ENCODE results near the gene THOC5.

THOC5 gene

GRCh38 chr22:29541845-29542244, 11.7 kb downstream of the THOC5 start:
- no peaks in the 10 kb centered on the region for H3K9me3 Mint-ChIP-seq
- H3K36me3 Mint-ChIP-seq (ENCODE audit: insufficient read depth): peaks cover 75% of the 10 kb centered on the region
- no peak for ATAC-seq (replicated peaks)
- H3K27me3 Mint-ChIP-seq: no peaks in the 10 kb centered on the region
- no peak overlapping the region for H3K4me3 Mint-ChIP-seq
- H3K4me1 Mint-ChIP-seq (ENCODE audit: low read depth in 2 of 2): peaks cover 0 to 1% of the 10 kb centered on the region in 2 donors
- peak overlapping the region in 1 of 2 donors; percentile 38 for H3K27ac Mint-ChIP-seq
- DNase-seq: no peak

DNA sequence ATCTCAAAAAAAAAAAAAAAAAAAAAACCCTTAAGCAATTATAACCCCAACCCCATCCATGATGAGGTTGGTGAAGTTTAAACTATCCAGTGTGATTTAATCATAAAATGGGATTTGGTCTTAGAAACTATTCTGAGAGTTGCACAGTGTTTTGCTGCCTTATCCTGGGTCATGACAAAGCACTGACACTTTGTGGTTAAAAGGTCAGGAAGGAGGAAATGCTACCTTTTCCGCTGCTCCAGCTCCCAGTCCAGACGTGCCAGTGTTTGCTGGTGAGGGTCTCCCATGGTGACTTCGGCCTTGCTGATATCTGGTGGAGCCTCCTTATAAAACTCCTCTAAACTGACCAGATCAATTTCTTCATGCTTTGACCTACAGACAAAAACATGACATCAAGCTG, 14.5 kb downstream of the THOC5 start:
- peaks cover 0 to 1% of the 10 kb centered on the region in 2 donors for H3K4me1 Mint-ChIP-seq (ENCODE audit: low read depth in 2 of 2)
- no peaks in the 10 kb centered on the region for H3K27me3 Mint-ChIP-seq
- no peak for DNase-seq
- H3K4me3 Mint-ChIP-seq: no peak overlapping the region
- no peak overlapping the region for H3K27ac Mint-ChIP-seq
- no peak for ATAC-seq (replicated peaks)
- no peaks in the 10 kb centered on the region for H3K9me3 Mint-ChIP-seq
- peaks cover 81% of the 10 kb centered on the region for H3K36me3 Mint-ChIP-seq (ENCODE audit: insufficient read depth)

DNA sequence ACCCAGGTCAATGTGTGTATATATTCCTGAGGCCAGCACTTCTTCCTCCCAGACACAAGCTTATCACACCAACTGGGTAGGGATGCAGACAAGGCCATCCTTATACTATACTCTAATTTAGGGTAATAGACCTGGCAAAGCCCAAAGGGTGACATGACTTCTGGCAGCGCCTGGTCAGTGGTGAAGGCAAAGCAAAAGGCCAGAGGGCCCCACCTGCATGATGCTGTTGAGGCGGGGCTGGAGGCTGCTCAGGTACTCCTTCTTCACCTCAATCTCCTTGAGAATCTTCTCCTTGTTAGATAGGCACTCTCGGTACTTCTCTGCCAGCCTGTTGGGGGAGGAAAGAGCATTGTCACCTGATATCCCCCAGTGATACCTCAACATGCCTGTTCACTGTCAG, 17.1 kb downstream of the THOC5 start:
- Mint-ChIP-seq H3K4me1 (ENCODE audit: low read depth in 2 of 2) (peaks cover 1 to 4% of the 10 kb centered on the region in 2 donors), H3K9me3 (no peaks in the 10 kb centered on the region), H3K27me3 (no peaks in the 10 kb centered on the region), H3K36me3 (ENCODE audit: insufficient read depth) (peaks cover 88% of the 10 kb centered on the region), H3K27ac (no peak overlapping the region), H3K4me3 (no peak overlapping the region)
- DNase-seq (no peak), ATAC-seq (replicated peaks) (no peak)

DNA sequence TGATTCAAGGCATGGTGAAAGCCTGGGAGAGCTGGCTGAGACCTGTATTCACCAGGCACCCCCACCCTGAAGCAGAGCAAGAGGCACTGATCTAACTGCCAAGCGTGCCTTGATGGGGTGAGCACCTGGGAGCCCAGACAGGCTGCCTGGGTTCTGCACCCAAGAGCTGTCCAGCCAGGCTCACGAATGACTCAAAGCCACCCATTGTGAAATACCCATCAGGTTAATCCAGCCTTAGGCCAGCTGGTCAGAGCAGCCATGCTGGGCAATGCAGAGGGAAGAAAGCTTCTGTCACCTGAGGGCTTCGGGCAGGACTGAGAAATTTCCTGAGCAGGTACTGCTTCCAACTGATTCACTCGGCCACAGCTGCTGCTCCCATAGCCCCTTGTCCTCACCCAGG, 22.1 kb downstream of the THOC5 start:
- Mint-ChIP-seq H3K36me3 (ENCODE audit: insufficient read depth) (peaks cover 92% of the 10 kb centered on the region), H3K27me3 (no peaks in the 10 kb centered on the region), H3K9me3 (no peaks in the 10 kb centered on the region), H3K4me1 (ENCODE audit: low read depth in 2 of 2) (peaks cover 0 to 4% of the 10 kb centered on the region in 2 donors), H3K4me3 (no peak overlapping the region), H3K27ac (no peak overlapping the region)
- ATAC-seq (replicated peaks) (no peak), DNase-seq (no peak)

DNA sequence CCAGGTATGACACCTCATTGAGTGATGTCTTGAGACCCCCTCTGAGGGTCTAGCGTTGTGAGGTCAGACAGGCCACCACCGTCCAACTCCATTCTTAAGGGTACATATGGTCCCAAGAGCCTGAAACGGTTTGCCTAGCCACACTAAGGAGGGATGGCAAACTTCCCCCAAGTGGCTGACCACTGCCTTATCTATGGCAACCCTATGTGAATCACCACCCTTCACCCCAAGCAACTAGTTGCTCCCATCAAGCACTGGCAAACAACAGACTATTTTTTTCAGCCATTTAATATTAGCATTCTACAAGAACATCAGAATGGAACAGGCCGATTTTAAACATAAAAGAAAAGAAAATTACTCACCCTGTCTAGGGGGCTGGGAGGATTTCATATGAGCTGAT, 22.8 kb downstream of the THOC5 start:
- Mint-ChIP-seq H3K4me1 (ENCODE audit: low read depth in 2 of 2) (peaks cover 0 to 4% of the 10 kb centered on the region in 2 donors), H3K36me3 (ENCODE audit: insufficient read depth) (peaks cover 92% of the 10 kb centered on the region)

DNA sequence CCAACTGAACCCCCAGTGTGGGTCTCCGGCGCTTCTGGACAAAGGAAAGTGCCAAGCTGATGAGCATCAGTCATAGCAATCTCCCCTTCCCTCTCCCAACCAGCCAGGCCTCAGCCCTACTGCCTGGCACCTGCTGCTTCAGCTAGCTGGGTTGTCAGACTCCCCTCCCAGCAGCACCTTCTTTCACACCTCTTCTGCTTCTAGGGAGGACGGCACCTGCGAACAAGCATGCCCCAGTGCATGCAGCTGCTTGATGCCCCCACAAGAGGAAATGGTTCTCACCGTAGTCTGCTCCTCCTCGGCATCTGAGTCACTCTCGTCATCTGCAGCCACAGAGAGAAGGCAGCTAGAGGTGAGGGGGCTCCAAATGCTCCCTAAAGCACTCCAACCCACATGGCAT, 25.4 kb downstream of the THOC5 start:
- ATAC-seq (replicated peaks) (no peak), DNase-seq (peak in 1 of 3 experiments; percentile 8)

More for the DNA sequence above, 22.8 kb downstream of the THOC5 start:
- no peak overlapping the region for H3K4me3 Mint-ChIP-seq
- no peaks in the 10 kb centered on the region for H3K27me3 Mint-ChIP-seq
- H3K27ac Mint-ChIP-seq: no peak overlapping the region
- ATAC-seq (replicated peaks) (no peak), DNase-seq (no peak)
- H3K9me3 Mint-ChIP-seq: no peaks in the 10 kb centered on the region

DNA sequence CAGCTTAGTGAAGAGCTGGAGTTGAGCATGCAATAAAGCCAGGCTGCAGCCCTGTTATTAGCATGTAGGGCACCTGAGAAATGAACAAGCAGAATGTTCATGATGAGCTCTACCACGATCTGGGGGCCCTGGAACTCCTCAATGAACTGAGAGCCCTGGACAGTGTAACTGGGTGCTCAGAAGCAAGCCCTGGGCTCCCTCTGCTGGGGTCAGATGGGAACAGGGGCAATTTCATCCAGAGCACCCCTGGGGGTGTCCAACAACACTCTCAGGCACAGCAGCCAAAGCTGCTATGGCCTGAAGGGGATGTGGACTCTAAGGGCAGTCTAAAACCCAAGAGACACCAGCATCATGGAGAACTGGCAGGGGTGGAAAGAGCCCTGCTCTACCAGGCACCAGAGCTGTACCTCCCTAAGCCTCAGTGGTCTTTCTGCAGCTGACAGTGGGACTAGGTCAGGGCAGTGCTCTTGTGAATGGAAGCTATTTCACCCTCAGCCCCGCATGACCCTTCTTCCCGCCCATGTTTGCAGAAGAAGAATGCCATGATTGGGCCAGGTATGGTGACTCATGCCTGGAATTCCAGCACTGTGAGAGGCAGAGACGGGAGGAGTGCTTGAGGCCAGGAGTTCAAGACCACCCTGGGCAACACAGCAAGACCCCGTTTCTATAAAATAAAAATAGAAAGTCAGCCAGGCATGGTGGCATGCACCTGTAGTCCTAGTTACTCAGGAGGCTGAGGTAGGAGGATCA, 28.9 kb downstream of the THOC5 start:
- Mint-ChIP-seq H3K4me1 (ENCODE audit: low read depth in 2 of 2) (no peaks in the 10 kb centered on the region), H3K27ac (peak overlapping the region in 1 of 2 donors; percentile 20), H3K27me3 (no peaks in the 10 kb centered on the region), H3K9me3 (no peaks in the 10 kb centered on the region), H3K4me3 (no peak overlapping the region), H3K36me3 (ENCODE audit: insufficient read depth) (peaks cover 72% of the 10 kb centered on the region)
- ATAC-seq (replicated peaks) (no peak), DNase-seq (peak in 2 of 3 experiments; percentile 5 to 18)

More for the DNA sequence above, 25.4 kb downstream of the THOC5 start:
- peak overlapping the region in 1 of 2 donors; percentile 73 for H3K27ac Mint-ChIP-seq
- no peaks in the 10 kb centered on the region for H3K9me3 Mint-ChIP-seq
- H3K4me1 Mint-ChIP-seq (ENCODE audit: low read depth in 2 of 2): peaks cover 0 to under 1% of the 10 kb centered on the region in 2 donors
- H3K36me3 Mint-ChIP-seq (ENCODE audit: insufficient read depth): peaks cover 78% of the 10 kb centered on the region
- H3K27me3 Mint-ChIP-seq: no peaks in the 10 kb centered on the region
- no peak overlapping the region for H3K4me3 Mint-ChIP-seq

DNA sequence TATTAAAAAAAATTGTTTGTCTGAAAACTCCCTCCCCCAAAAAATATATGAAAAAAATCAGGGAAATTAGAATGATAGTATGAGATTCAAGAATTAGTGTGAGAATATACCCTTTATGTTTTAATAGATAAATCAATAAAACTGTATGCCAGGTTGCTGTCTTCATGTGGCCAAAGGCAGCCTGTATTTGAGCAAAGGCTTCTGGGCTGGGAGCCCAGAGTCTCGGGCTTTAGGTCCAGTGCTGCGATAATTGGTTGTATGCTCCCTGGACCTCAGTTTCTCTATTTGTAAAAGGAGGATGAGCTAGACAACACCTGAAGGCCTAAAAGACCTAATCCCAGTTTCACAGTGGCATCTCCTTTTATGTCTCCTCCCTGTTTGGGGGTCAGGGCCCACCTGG, 29.8 kb downstream of the THOC5 start:
- Mint-ChIP-seq H3K9me3 (no peaks in the 10 kb centered on the region), H3K4me1 (ENCODE audit: low read depth in 2 of 2) (no peaks in the 10 kb centered on the region), H3K4me3 (no peak overlapping the region), H3K36me3 (ENCODE audit: insufficient read depth) (peaks cover 71% of the 10 kb centered on the region), H3K27ac (no peak overlapping the region), H3K27me3 (no peaks in the 10 kb centered on the region)
- ATAC-seq (replicated peaks) (no peak), DNase-seq (no peak)

DNA sequence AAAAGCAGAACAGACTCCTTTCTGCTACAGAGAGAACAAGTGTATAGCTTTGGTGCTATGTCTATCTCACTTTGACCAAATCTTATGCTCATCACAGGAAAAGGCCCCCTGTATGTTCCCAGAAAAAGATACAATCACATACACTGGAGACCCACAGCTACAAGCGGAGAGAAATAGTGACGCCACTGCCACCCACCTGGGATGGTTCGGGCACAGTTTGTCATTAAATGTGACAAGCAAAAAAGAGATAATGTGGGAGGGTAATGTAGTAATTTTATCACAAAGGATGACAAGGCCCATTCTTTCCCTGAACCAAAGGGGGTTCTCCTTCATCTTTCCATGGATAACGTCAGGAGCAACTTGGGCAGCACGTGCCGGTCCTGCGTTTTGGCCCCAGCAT, 32.0 kb downstream of the THOC5 start:
- Mint-ChIP-seq H3K36me3 (ENCODE audit: insufficient read depth) (peaks cover 69% of the 10 kb centered on the region), H3K9me3 (no peaks in the 10 kb centered on the region), H3K27ac (no peak overlapping the region), H3K4me1 (ENCODE audit: low read depth in 2 of 2) (no peaks in the 10 kb centered on the region), H3K27me3 (no peaks in the 10 kb centered on the region), H3K4me3 (no peak overlapping the region)
- DNase-seq: no peak
- no peak for ATAC-seq (replicated peaks)

DNA sequence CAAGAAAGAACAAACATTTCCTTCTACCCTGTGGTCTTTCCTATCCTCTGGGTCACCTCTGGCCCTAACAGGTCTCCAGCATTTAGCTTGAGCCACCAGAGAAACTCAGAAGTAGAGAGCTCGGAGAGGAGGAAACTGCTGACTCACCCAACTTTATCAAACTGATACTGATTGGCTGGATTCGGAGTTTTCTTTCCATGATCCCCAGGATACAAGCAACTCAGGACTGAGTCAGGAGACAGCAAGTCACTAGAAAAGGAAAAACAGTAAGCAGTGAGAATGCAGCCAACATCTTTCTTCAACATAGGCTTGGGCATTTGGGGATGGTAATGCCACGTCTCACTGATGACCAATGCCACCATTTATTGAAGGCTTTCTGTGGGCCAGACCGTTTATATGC, 32.7 kb downstream of the THOC5 start:
- no peak for ATAC-seq (replicated peaks)
- Mint-ChIP-seq H3K27me3 (no peaks in the 10 kb centered on the region), H3K4me3 (no peak overlapping the region), H3K4me1 (ENCODE audit: low read depth in 2 of 2) (no peaks in the 10 kb centered on the region), H3K27ac (peak overlapping the region in 1 of 2 donors; percentile 68), H3K36me3 (ENCODE audit: insufficient read depth) (peaks cover 70% of the 10 kb centered on the region), H3K9me3 (no peaks in the 10 kb centered on the region)
- DNase-seq: no peak

DNA sequence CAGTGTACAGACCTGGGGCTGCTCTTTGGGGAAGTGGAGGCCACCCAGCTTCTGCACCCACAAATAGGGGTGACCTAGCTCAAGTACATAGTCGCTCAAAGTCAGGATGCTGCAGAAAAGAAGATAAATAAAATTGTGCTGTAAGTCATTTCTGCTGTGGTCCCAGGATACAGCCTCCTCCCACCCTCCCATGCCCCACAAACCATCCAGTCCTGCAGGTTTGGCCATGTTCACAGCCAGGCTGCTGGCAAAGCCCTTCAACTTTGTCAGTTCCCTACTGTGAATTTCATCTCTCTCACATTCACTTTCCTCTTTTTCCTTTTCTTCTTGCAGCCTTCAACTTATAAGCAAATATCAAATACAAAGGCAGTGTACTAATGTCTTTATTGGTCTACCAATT, 33.6 kb downstream of the THOC5 start:
- H3K4me3 Mint-ChIP-seq: no peak overlapping the region
- no peak for ATAC-seq (replicated peaks)
- H3K36me3 Mint-ChIP-seq (ENCODE audit: insufficient read depth): peaks cover 74% of the 10 kb centered on the region
- no peak for DNase-seq
- H3K27me3 Mint-ChIP-seq: no peaks in the 10 kb centered on the region
- no peaks in the 10 kb centered on the region for H3K4me1 Mint-ChIP-seq (ENCODE audit: low read depth in 2 of 2)
- H3K9me3 Mint-ChIP-seq: no peaks in the 10 kb centered on the region
- H3K27ac Mint-ChIP-seq: no peak overlapping the region

- Mint-ChIP-seq H3K27ac (no peak overlapping the region), H3K36me3 (ENCODE audit: insufficient read depth) (peaks cover 74% of the 10 kb centered on the region), H3K4me3 (no peak overlapping the region), H3K27me3 (no peaks in the 10 kb centered on the region), H3K4me1 (ENCODE audit: low read depth in 2 of 2) (no peaks in the 10 kb centered on the region), H3K9me3 (no peaks in the 10 kb centered on the region)
- DNase-seq (no peak), ATAC-seq (replicated peaks) (no peak)
Measured at GRCh38 chr22:29518427-29518826, 35.1 kb downstream of the THOC5 start.

GRCh38 chr22:29517215-29517908, 36.2 kb downstream of the THOC5 start:
- no peak overlapping the region for H3K4me3 Mint-ChIP-seq
- H3K27me3 Mint-ChIP-seq: no peaks in the 10 kb centered on the region
- no peaks in the 10 kb centered on the region for H3K4me1 Mint-ChIP-seq (ENCODE audit: low read depth in 2 of 2)
- no peak overlapping the region for H3K27ac Mint-ChIP-seq
- peaks cover 79% of the 10 kb centered on the region for H3K36me3 Mint-ChIP-seq (ENCODE audit: insufficient read depth)
- no peak for ATAC-seq (replicated peaks)
- H3K9me3 Mint-ChIP-seq: no peaks in the 10 kb centered on the region
- DNase-seq: no peak

DNA sequence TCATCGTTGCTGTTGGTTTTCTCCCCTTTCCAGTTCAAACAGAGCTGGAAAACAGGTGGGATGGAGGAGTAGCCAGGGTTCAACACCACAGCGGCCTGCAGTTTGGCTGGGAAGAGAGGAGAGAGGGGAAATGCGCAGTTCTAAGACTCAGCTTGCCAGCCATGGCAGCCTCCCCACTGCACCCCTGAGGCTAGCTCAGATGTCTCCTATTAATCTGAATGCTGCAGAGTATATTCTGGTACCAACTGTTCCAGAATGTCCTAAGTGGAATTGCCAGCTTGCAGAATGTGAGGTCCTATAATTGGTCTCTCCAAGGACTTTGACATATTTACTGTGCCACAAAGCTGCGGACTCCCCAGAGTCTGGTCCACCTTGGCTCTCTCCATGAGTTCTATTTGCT, 41.5 kb downstream of the THOC5 start:
- Mint-ChIP-seq H3K36me3 (ENCODE audit: insufficient read depth) (peaks cover 64% of the 10 kb centered on the region), H3K4me3 (no peak overlapping the region), H3K27ac (peak overlapping the region in 1 of 2 donors; percentile 35), H3K4me1 (ENCODE audit: low read depth in 2 of 2) (no peaks in the 10 kb centered on the region), H3K27me3 (no peaks in the 10 kb centered on the region), H3K9me3 (no peaks in the 10 kb centered on the region)
- ATAC-seq (replicated peaks) (no peak), DNase-seq (no peak)

All from effector memory CD8-positive, alpha-beta T cell (primary cell).